Effector CD4-positive, alpha-beta T cell (primary cell): ENCODE data around the gene CNTN5.

Source experiments
- DNase-seq: peaks from one replicate; pipeline ENCODE4 v3.0.0-alpha.2; 2020

CNTN5 gene

GRCh38 chr11:99979042-99979441, 958.3 kb downstream of the CNTN5 start:
- DNase-seq, result no peak

DNA sequence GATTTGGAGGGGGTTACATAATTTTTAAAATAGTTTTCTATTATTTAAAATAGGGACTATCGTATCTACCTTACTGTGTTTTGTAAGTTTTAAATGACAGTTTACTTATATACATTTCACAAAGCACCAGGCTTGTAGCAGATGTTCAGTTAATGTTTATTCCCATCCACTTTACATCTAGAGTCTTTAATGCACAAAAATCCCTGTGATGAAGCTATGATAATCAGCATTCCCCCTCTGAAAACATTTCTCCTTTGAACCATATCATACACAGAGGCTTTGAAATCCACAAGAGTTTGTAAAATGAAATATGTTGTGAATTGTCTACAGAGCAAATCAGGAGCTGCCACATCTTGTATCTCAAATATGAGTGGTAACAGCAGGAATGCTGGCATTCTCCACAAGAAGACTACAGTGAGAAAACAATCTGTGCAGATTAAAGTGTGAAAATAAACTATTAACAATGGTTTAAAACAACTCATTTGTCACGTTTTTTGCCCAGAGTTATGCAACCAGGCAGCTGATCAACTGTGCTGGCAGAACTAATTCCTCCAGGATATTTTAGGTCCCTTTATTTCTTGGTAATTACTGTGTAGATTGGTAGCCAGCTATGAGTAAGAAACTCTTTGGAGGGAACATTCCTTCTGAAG, 967.2 kb downstream of the CNTN5 start:
- no peak for DNase-seq

- DNase-seq, result no peak
Observed at GRCh38 chr11:99988471-99988837, 967.7 kb downstream of the CNTN5 start.

DNA sequence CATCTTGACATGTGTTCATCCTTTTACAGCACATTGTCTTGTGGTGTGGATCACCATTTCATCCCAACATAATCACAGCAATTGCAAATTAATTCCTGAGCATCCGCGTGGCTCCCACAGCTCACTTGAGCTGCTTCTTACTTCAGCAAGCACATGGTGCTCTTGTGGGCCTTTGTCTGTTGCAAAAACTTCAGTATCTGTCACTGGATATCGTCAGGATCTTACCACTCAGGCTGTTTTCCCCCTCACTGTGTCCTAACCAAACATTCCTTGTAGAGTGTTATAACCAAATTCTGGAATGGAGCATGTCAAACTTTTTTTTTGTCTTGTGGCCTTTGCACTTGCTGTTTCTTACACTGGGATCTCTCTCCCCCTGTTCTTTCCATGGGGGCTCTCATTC, 983.2 kb downstream of the CNTN5 start:
- DNase-seq, result no peak

- no peak for DNase-seq
Observed at GRCh38 chr11:100004541-100004940, 983.8 kb downstream of the CNTN5 start.

- no peak for DNase-seq
Observed at GRCh38 chr11:100008417-100008816, 987.7 kb downstream of the CNTN5 start.

DNA sequence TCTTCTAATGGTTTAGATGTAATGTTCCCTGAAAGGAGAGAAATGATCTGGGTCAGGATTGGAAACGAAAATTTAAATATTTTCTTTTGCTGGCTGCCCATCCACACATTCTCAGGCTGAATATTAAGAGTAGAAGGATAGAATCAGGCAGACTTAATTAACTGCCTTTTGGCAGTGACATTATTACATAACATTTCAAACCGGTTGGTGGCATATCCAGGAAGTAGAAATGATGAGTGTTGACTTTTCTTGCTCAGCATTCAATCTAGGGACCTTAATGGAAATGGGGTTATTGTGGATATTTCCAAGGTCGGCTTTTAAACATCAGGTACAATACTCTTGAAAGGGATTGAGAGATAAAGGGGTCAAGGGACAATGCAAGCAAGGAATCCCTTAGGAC, 989.0 kb downstream of the CNTN5 start:
- DNase-seq, result no peak

DNA sequence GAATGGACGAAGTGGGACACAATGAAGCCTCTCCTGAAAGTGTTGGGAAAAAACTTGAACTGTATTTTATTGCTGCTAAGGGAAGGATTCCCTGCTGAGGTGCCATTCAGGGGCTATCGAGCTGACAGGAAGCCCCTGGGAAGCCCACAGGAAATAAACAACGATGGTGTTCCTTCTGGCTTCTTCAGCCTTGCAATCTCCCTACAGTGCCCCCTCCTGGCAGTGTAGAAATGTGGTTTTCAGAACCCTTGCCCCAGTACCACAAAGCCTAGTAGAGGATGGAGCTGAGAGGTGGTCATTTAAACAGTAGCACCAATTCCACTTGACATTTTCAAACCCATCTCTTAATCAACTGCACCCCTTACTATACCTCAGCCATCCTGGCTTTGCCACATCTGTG, 989.6 kb downstream of the CNTN5 start:
- DNase-seq, result no peak

- DNase-seq, result no peak
Observed at GRCh38 chr11:100011697-100012096, 990.9 kb downstream of the CNTN5 start.

DNA sequence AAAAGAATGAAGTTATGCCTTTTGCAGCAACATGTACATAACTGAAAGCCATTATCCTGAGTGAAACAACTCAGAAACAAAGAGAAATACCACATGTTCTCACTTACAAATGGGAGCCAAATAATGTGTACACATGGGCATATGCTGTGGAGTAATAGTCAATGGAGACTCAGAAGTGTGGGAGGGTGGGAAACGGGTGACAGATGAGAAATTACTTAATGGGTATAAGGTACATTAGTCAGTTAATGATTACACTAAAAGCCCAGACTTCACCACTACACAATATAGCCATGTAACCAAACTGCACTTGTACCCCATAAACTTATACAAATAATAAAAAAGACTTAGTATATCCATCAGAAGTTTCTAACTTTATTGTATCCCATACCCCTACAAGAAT, 992.3 kb downstream of the CNTN5 start:
- DNase-seq, result no peak

GRCh38 chr11:100031973-100032372, 1011.2 kb downstream of the CNTN5 start:
- DNase-seq, result no peak

GRCh38 chr11:100061006-100061405, 1040.3 kb downstream of the CNTN5 start:
- no peak for DNase-seq

DNA sequence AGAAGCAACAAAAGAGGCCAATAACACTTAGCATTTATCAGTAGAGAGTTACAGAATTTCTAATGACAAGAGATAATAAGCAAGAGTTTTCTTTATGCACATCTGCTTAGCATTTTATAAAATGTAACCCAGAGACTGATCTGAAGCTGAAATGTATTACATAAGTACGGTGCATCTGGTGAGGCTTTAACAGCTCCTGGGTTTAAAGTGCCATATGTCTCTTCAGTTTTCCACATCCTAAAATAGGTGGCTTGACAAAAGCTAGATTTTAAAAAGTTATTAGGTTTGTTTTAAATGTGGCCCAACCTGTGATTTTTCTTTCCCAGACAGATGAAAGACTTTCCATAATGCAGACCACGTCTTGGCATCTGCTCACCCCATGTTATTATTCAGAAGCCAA, 1045.7 kb downstream of the CNTN5 start:
- no peak for DNase-seq

GRCh38 chr11:100068116-100068515, 1047.4 kb downstream of the CNTN5 start:
- DNase-seq, result no peak

GRCh38 chr11:100072131-100072530, 1051.4 kb downstream of the CNTN5 start:
- no peak for DNase-seq

GRCh38 chr11:100080381-100080780, 1059.6 kb downstream of the CNTN5 start:
- DNase-seq, result no peak

DNA sequence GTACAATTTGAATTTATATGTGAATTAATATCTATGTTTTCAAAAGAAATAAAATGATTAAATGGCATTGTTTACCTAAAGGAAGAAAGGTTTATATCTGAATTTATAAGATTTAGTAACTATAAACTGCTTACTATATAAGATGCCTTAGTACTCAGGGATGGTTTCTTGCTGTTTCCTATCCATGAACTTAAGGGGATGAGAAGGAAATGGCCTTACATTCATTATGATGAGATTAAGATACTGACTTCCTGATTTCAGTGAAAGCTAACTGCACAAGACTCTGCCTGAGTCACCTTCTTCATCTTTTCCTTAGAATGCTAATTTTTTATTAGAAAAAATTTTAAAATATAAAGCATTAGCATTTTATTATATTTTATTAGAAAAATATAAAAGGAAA, 1060.1 kb downstream of the CNTN5 start:
- no peak for DNase-seq

- no peak for DNase-seq
Observed at GRCh38 chr11:100093698-100094097, 1072.9 kb downstream of the CNTN5 start.

- no peak for DNase-seq
Observed at GRCh38 chr11:100094121-100094865, 1073.5 kb downstream of the CNTN5 start.

GRCh38 chr11:100095809-100096208, 1075.1 kb downstream of the CNTN5 start:
- no peak for DNase-seq

DNA sequence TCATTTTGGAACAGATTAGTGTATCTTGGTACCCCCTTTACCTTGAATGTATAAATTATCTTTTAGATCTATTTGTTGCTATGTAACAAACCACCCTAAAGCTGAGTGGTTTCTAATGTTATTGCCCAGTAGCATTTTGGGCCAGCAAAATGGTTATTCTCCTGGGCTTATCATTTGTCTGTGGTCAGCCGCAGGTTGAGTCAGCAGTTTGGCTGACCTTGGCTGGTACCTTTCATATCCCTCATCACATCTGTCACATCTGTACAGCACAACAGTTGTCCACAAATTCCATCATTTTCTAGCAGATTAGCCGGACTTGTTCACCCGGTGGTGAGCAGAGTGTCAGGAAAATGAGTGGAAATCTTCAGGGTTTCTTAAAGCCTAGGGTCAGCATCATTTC, 1077.8 kb downstream of the CNTN5 start:
- no peak for DNase-seq

DNA sequence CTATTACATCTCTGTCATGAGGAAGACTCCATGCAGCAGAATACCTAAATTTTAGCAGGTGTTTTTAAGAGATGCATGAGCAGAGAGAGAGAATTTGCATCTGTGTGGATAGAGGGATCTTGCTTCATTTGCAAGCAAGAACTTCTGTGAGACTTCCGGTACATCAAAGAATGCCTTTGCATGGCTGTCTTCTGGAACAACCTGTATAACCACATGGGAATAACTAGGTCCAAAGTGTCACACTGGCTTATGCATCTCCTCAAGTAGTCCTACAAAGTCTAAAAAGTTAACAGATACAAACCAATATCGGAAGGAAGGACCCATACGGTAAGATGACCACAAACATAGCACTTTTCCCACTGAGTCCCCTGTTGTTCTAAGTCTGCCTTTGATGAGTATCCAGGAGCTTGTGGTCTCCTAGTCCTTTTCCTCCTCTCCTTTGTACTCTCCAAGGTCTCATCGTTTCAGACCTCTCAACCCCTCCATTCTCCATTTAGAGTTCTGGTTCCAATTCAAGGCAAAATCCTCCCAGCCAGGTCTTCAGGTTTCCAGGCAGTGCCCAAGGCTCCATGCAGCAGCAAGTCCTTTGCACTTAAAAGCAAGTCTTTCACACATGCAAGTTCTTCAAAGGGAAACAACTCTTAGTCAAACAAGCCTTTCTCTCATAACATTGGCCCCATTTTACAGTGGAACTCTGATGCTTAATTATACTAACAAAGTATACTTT, 1084.7 kb downstream of the CNTN5 start:
- no peak for DNase-seq

DNA sequence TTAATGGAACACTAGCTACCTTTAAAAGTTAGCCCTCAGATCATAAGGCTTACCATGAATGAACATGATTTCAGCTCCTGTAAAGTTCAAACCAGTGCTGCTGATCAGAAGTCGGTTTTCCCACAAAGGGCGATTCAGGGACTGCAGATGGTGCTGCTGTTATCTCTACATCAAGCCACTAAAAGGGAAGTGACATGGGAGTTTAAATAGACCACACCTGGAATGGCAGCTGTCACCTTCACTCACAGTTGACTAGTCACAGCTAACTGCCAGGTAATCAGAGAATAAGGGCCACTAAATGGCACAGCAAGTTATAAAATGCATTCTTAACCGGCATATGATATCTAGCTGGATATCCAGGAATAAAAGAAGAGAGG, 1085.2 kb downstream of the CNTN5 start:
- DNase-seq, result no peak

- no peak for DNase-seq
Observed at GRCh38 chr11:100119176-100119575, 1098.4 kb downstream of the CNTN5 start.
